ENCODE measurements around the gene FYB1.
A peak's percentile ranks its signal among the peaks of the same experiment; 100 is the strongest.

FYB1 gene, protein sequence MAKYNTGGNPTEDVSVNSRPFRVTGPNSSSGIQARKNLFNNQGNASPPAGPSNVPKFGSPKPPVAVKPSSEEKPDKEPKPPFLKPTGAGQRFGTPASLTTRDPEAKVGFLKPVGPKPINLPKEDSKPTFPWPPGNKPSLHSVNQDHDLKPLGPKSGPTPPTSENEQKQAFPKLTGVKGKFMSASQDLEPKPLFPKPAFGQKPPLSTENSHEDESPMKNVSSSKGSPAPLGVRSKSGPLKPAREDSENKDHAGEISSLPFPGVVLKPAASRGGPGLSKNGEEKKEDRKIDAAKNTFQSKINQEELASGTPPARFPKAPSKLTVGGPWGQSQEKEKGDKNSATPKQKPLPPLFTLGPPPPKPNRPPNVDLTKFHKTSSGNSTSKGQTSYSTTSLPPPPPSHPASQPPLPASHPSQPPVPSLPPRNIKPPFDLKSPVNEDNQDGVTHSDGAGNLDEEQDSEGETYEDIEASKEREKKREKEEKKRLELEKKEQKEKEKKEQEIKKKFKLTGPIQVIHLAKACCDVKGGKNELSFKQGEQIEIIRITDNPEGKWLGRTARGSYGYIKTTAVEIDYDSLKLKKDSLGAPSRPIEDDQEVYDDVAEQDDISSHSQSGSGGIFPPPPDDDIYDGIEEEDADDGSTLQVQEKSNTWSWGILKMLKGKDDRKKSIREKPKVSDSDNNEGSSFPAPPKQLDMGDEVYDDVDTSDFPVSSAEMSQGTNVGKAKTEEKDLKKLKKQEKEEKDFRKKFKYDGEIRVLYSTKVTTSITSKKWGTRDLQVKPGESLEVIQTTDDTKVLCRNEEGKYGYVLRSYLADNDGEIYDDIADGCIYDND

DNA sequence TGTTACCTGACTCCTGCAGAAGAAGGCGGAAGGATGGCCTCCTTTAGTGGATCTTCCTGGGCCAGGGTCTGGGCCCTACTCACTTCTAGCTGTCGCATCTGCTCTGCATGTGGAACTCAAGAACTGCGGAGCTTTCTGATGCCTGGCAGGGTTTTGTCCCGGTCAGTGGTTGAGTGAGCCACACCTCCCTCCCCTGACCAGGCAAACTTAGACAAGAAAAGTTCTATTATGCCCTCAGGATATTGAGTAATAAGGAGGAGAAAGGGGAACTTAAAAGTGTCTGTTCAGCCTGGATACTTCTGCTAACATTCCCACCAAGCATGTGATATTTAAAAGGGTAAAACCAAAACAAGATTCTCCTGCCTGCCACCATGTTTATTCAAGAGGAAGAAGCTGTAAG is at the start of gene FYB1:
Gene FYB1 (minus strand): TSS at position 127 of the 400 bp plus-strand sequence. CDS start 16,603 bp downstream, outside the sequence.
- TF ChIP-seq, protein P1, sequence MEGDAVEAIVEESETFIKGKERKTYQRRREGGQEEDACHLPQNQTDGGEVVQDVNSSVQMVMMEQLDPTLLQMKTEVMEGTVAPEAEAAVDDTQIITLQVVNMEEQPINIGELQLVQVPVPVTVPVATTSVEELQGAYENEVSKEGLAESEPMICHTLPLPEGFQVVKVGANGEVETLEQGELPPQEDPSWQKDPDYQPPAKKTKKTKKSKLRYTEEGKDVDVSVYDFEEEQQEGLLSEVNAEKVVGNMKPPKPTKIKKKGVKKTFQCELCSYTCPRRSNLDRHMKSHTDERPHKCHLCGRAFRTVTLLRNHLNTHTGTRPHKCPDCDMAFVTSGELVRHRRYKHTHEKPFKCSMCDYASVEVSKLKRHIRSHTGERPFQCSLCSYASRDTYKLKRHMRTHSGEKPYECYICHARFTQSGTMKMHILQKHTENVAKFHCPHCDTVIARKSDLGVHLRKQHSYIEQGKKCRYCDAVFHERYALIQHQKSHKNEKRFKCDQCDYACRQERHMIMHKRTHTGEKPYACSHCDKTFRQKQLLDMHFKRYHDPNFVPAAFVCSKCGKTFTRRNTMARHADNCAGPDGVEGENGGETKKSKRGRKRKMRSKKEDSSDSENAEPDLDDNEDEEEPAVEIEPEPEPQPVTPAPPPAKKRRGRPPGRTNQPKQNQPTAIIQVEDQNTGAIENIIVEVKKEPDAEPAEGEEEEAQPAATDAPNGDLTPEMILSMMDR (IDR thresholded peaks at IDR 0.05; ENCODE audit: low read depth, low read length, missing control alignments) = no peak
- DNase-seq (ENCODE audit: low read depth) = no peak
- no peak within 1 kb of the TSS for H3K4me3 ChIP-seq (ENCODE audit: low read depth, low read length)

DNA sequence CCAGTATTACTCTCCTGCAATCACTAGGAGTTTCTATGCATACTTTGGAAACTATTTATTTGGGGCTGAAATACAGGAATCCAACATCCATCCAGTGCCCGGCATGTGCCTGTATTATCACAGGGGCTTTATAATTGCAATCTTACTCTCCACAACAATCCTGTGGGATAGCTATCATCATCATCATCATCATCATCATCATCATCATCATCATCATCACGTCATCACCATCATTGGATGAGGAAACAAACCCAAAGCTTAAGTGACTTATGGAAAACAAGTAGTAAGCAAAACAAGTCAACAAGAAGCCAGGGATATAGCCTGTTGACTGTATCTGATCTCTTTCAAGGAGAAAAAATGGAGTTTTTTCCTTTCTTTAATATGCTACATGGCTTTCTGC is 47.8 kb upstream of the FYB1 start:
- TF ChIP-seq, protein P1 (IDR thresholded peaks at IDR 0.05; ENCODE audit: low read depth, low read length, missing control alignments) = no peak
- no peak for DNase-seq (ENCODE audit: low read depth)
- H3K4me3 ChIP-seq (ENCODE audit: low read depth, low read length) = no peak overlapping the region

DNA sequence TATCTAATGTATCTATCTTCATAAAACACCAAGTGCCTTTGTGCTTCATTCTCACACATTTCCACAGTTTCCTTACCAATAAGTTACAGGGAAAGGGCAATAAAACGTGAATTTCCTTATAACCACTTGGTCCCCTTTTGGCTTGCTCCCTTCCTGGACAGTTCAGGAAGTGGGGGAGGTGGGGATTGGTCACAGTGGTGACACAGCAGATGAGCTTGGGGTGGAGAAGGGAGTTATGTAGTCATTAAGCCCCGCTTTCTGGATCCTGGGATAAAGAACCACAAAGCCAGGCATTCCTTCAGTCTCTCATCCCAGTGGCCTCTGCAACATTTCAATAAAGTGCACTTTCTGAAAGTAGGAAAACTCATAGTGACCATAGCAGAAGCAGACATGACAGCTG is 47.1 kb upstream of the FYB1 start:
- no peak overlapping the region for H3K4me3 ChIP-seq (ENCODE audit: low read depth, low read length)
- DNase-seq (ENCODE audit: low read depth) = no peak
- TF ChIP-seq, protein P1 (IDR thresholded peaks at IDR 0.05; ENCODE audit: low read depth, low read length, missing control alignments) = no peak

DNA sequence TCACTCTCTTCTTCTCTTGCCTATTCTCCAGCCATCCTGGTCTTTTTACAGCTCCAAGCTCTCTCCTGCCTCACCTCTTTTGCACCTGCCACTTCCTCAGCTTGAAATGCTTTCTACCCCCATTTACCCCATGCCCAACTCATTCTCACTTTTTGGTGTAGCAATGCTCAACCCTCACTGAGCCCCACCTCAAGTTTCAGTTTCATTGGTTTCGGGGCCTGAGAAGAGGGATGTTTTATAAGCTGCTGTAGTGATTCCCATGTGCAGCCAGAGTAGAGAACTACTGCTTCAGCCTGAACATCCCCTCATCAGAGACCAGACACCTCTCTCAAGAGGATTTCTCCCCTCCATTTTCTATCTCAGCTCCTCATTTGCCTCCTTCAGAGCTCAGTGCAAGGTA is 45.2 kb upstream of the FYB1 start:
- DNase-seq (ENCODE audit: low read depth) = peak; percentile 61
- no peak overlapping the region for H3K4me3 ChIP-seq (ENCODE audit: low read depth, low read length)
- TF ChIP-seq, protein P1 (IDR thresholded peaks at IDR 0.05; ENCODE audit: low read depth, low read length, missing control alignments) = no peak

DNA sequence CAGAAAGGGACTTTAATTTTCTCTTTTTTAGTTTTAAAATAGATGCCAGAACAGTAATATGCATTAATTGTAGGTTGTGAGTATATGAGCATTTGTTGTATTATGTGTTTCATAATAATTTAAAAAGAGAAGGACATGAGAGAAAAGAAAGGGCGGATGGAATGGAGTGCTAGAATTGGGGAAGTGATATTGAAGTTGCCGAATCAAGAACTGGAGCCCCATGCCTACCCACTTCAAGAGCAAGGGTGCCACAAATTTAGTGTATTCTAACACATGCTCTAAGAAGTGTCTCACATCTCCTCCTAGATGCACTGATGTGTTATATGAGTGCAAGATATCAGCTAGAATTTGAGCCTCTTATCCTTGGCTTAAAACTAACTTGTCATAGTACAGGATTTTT is 43.6 kb upstream of the FYB1 start:
- no peak overlapping the region for H3K4me3 ChIP-seq (ENCODE audit: low read depth, low read length)
- TF ChIP-seq, protein P1 (IDR thresholded peaks at IDR 0.05; ENCODE audit: low read depth, low read length, missing control alignments) = no peak
- no peak for DNase-seq (ENCODE audit: low read depth)

DNA sequence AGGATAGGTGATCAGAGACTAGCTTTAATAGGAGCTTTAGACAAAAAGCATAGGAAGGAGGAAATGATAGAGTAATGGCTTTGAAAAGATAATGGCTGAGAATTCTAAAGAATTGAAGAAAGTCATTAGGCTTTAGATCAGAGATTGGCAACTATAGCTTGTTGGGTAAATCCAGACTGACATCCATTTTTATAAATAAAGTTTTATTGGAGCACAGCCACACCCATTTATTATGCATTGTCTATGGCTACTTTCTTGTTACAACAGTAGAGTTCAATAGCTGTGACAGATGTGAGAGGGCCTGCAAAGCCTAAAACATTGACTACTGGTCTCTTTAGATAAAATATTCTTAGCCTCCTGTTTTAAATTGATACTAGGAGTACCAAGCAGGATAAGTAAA is 40.7 kb upstream of the FYB1 start:
- DNase-seq (ENCODE audit: low read depth) = no peak
- no peak overlapping the region for H3K4me3 ChIP-seq (ENCODE audit: low read depth, low read length)
- TF ChIP-seq, protein P1 (IDR thresholded peaks at IDR 0.05; ENCODE audit: low read depth, low read length, missing control alignments) = no peak

Measured in GM12864 (cell line).